IMR-90 (cell line): ENCODE data around the gene IGF2BP1. TPM values are rescaled to one million over a fixed set of nuclear protein-coding genes. Genes with fewer than 3 reads are reported as not detected.

Source experiments
- ATAC-seq: fragments of 200-7000 bp; cut with Tn5 transposase; 2 replicates; pipeline ENCODE4 v1.9.1; 2020; ENCODE audit warnings: low read depth, mild to moderate bottlenecking, moderate library complexity
- BruUV-seq: library from RNA; stranded (reverse); fragments of 400-500 nt; replicated peaks from 2 replicates; lab custom pipeline; 2021; lab: Mats Ljungman, UMichigan
- CTCF ChIA-PET: fragments of 300-600 bp; formaldehyde crosslinking; extraction: SDS; loops from one replicate; lab custom pipeline; 2021; ENCODE audit warnings: antibody characterized with exemption; lab: Yijun Ruan, JAX
- POLR2A ChIA-PET: fragments of 300-600 bp; sonication (Branson Sonifier 250); formaldehyde crosslinking; loops from one replicate; lab custom pipeline; 2022; ENCODE audit warnings: antibody characterized with exemption; ENCODE audit not compliant: unreplicated experiment; lab: Charles Lee
- DNase-seq: peaks from one replicate; pipeline ENCODE4 v3.0.0; 2013
- H2AFZ ChIP-seq: replicated peaks from 2 replicates; pipeline ENCODE3; 2013; ENCODE audit warnings: low read length, mild to moderate bottlenecking; ENCODE audit not compliant: poor library complexity
- H2AK5ac ChIP-seq: 2 replicates; pipeline ENCODE4 v1.6.1; 2013; ENCODE audit warnings: low read depth, low read length, inconsistent platforms
- H2AK9ac ChIP-seq: replicated peaks from 2 replicates; pipeline ENCODE3; 2013; ENCODE audit warnings: mild to moderate bottlenecking, low read depth, low read length, moderate library complexity; ENCODE audit not compliant: poor library complexity
- H2BK120ac ChIP-seq: 2 replicates; pipeline ENCODE4 v1.6.1; 2013; ENCODE audit warnings: low read depth, low read length, inconsistent platforms
- H2BK15ac ChIP-seq: 3 replicates; pipeline ENCODE4 v1.6.1; 2013; ENCODE audit warnings: low read depth, low read length, inconsistent platforms
- H2BK20ac ChIP-seq: 2 replicates; pipeline ENCODE4 v1.6.1; 2013; ENCODE audit warnings: low read depth, mild to moderate bottlenecking, inconsistent platforms, low read length, moderate library complexity
- H2BK5ac ChIP-seq: 2 replicates; pipeline ENCODE4 v1.6.1; 2013; ENCODE audit warnings: mild to moderate bottlenecking, low read depth, low read length, inconsistent platforms; ENCODE audit not compliant: poor library complexity, severe bottlenecking
- H3K14ac ChIP-seq: replicated peaks from 2 replicates; pipeline ENCODE4 v1.6.1; 2013; ENCODE audit warnings: low read depth, low read length, inconsistent platforms
- H3K18ac ChIP-seq: 2 replicates; pipeline ENCODE4 v1.6.1; 2013; ENCODE audit warnings: low read depth, low read length, control low read depth
- H3K23ac ChIP-seq: 2 replicates; pipeline ENCODE4 v1.6.1; 2013; ENCODE audit warnings: low read depth, low read length, inconsistent platforms
- H3K27ac ChIP-seq: 2 replicates; pipeline ENCODE4 v1.5.1; 2013; ENCODE audit warnings: mild to moderate bottlenecking, control low read depth, low read length; ENCODE audit not compliant: insufficient read depth
- H3K27me3 ChIP-seq: 2 replicates; pipeline ENCODE4 v1.6.1; 2013; ENCODE audit warnings: low read length; ENCODE audit not compliant: control insufficient read depth, insufficient read depth
- H3K36me3 ChIP-seq: 2 replicates; pipeline ENCODE4 v1.6.1; 2013; ENCODE audit warnings: low read length, mixed read lengths; ENCODE audit not compliant: control insufficient read depth, insufficient read depth
- H3K4ac ChIP-seq: 2 replicates; pipeline ENCODE4 v1.6.1; 2013; ENCODE audit warnings: low read depth, low read length, inconsistent platforms
- H3K4me1 ChIP-seq: 2 replicates; pipeline ENCODE4 v1.6.1; 2013; ENCODE audit warnings: low read length, mixed read lengths; ENCODE audit not compliant: control insufficient read depth, insufficient read depth
- H3K4me2 ChIP-seq: 2 replicates; pipeline ENCODE4 v1.6.1; 2013; ENCODE audit warnings: low read depth, mild to moderate bottlenecking, control low read depth, low read length, moderate library complexity
- H3K4me3 ChIP-seq: 2 replicates; pipeline ENCODE4 v1.5.1; 2013; ENCODE audit warnings: low read depth, mild to moderate bottlenecking, control low read depth, low read length, moderate library complexity; ENCODE audit not compliant: insufficient read depth
- H3K56ac ChIP-seq: 2 replicates; pipeline ENCODE4 v1.6.1; 2013; ENCODE audit warnings: low read length, inconsistent platforms; ENCODE audit not compliant: insufficient read depth; ENCODE audit errors: extremely low read depth
- H3K79me1 ChIP-seq, 2 experiments: 2 replicates each; pipeline ENCODE4 v1.6.1; 2013; ENCODE audit warnings: low read length in 2 of 2, inconsistent platforms in 1 of 2, low read depth in 1 of 2
- H3K9ac ChIP-seq: 2 replicates; pipeline ENCODE4 v1.6.1; 2013; ENCODE audit warnings: low read depth, low read length, control low read depth
- H3K9me1 ChIP-seq: 2 replicates; pipeline ENCODE4 v1.6.1; 2013; ENCODE audit warnings: low read length, inconsistent platforms; ENCODE audit not compliant: insufficient read depth
- H3K9me3 ChIP-seq: 2 replicates; pipeline ENCODE4 v1.6.1; 2013; ENCODE audit warnings: low read length; ENCODE audit not compliant: control insufficient read depth, insufficient read depth
- H4K20me1 ChIP-seq: 2 replicates; pipeline ENCODE4 v1.6.1; 2013; ENCODE audit warnings: low read length, inconsistent platforms; ENCODE audit not compliant: insufficient read depth
- H4K5ac ChIP-seq: 2 replicates; pipeline ENCODE4 v1.6.1; 2013; ENCODE audit warnings: mild to moderate bottlenecking, low read depth, low read length, control low read depth
- H4K8ac ChIP-seq, 2 experiments: 2 replicates each; pipeline ENCODE4 v1.6.1; 2013; ENCODE audit warnings: low read depth in 2 of 2, low read length in 2 of 2, control low read depth in 1 of 2, inconsistent platforms in 1 of 2
- H4K91ac ChIP-seq: 2 replicates; pipeline ENCODE4 v1.6.1; 2013; ENCODE audit warnings: low read depth, low read length, inconsistent platforms; ENCODE audit not compliant: insufficient read depth
- BHLHE40 ChIP-seq: fragments of 150-350 bp; IDR thresholded peaks from 2 replicates; pipeline ENCODE4 v1.6.1; 2016; ENCODE audit warnings: mild to moderate bottlenecking, low read depth, low read length
- FOS ChIP-seq: fragments of 150-350 bp; IDR thresholded peaks from 2 replicates; pipeline ENCODE4 v1.6.1; 2016; ENCODE audit warnings: low read depth, low read length
- MAFK ChIP-seq: IDR thresholded peaks from 2 replicates; pipeline ENCODE4 v1.6.1; 2012; ENCODE audit warnings: low read depth, low read length, improper control_type of control experiment
- NFE2L2 ChIP-seq: fragments of 150-350 bp; IDR thresholded peaks from 2 replicates; pipeline ENCODE4 v1.6.1; 2016; ENCODE audit warnings: low read depth, mild to moderate bottlenecking, low read length
- RAD21 ChIP-seq: IDR thresholded peaks from 2 replicates; pipeline ENCODE4 v1.6.1; 2012; ENCODE audit warnings: low read length, improper control_type of control experiment
- RFX5 ChIP-seq: IDR thresholded peaks from 2 replicates; pipeline ENCODE4 v1.8.0; 2012; ENCODE audit warnings: low read depth, mild to moderate bottlenecking, low read length, moderate library complexity
- SMC3 ChIP-seq: fragments of 150-350 bp; IDR thresholded peaks from 2 replicates; pipeline ENCODE4 v1.6.1; 2016; ENCODE audit warnings: low read depth, mild to moderate bottlenecking, antibody characterized with exemption, low read length, moderate library complexity
- WGBS, 2 experiments: methylation state at CpG; one replicate each; pipeline versions ENCODE4 v1.1.5 to v1.1.7; 2013; ENCODE audit warnings: missing lambda C conversion rate in 2 of 2; ENCODE audit not compliant: insufficient read length in 1 of 2; ENCODE audit errors: extremely low coverage in 2 of 2; 5-methylcytosine and 5-hydroxymethylcytosine counted together
- dilution Hi-C: fragments of 300-500 bp; cut with HindIII; formaldehyde crosslinking; loops from one replicate; pipeline ENCODE4 v1.14.3; 2018; ENCODE audit warnings: low sequenced_read_pairs; ENCODE audit not compliant: unreplicated experiment
- in situ Hi-C: fragments of 300-500 bp; cut with MboI; formaldehyde crosslinking; loops from 3 replicates; pipeline ENCODE4 v1.14.3; 2019; ENCODE audit warnings: low sequenced_read_pairs, inconsistent platforms, mixed read lengths
- intact Hi-C: fragments of 100-400 bp; cut with micrococcal nuclease; formaldehyde crosslinking; loops from 2 replicates; pipeline ENCODE4 v1.10.0; 2022
- polyA plus RNA-seq, 3 experiments: library from polyadenylated mRNA; depleted of rRNA; stranded (reverse); fragments of >200 nt; gene quantifications; 2 replicates each; pipeline ENCODE4 v1.2.3, GENCODE V29; 2012; ENCODE audit warnings: low replicate concordance in 1 of 3
- total RNA-seq: library from RNA; depleted of rRNA; stranded (reverse); fragments of >200 nt; gene quantifications from 2 replicates; pipeline ENCODE4 v1.2.3, GENCODE V29; 2012
- TF ChIP-seq, protein P1 (sequence below): fragments of 150-350 bp; IDR thresholded peaks from 2 replicates; pipeline ENCODE4 v1.6.1; 2017; ENCODE audit warnings: mild to moderate bottlenecking, antibody characterized with exemption, low read length, low read depth
- TF ChIP-seq, protein P2 (sequence below): fragments of 150-350 bp; IDR thresholded peaks from 2 replicates; pipeline ENCODE4 v1.6.1; 2016; ENCODE audit warnings: low read depth, mild to moderate bottlenecking, low read length, moderate library complexity, borderline replicate concordance

IGF2BP1 gene
- total and polyA plus RNA-seq, 2 of the 4 experiments (the other 2 are of a cell fraction) = 10.2 to 13.1 TPM

DNA sequence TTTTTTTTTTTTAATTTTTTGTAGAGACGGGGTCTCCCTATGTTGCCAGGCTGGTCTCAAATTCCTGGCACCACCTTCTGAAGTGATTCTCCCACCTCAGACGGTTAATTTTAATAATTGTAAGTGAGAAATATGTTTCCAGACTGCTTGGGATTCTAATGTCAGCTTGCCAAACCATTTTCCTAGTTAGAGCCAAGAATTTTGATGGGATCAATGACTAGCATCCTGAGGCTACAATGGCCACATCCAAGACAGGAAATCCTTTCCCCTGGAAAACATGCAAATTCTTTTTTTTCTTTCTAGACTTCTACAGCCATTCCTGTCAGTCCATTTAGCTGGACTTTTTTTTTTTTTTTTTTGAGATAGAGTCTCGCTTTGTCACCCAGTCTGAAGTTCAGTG lies 32.6 kb downstream of the IGF2BP1 start:
- Histone ChIP-seq H2AK9ac (no peak overlapping the region), H3K4me1 (no peaks in the 10 kb centered on the region), H4K91ac (no peak overlapping the region), H4K20me1 (peaks cover 12% of the 10 kb centered on the region), H3K9me3 (no peaks in the 10 kb centered on the region), H2BK20ac (no peak overlapping the region), H3K4ac (no peak overlapping the region), H3K4me2 (no peak overlapping the region), H3K79me1 (peaks cover 27 to 48% of the 10 kb centered on the region in 2 experiments), H3K9me1 (no peaks in the 10 kb centered on the region), H2AK5ac (no peak overlapping the region), H3K36me3 (peaks cover 25% of the 10 kb centered on the region), H3K23ac (no peak overlapping the region), H4K8ac (no peak overlapping the region), H4K5ac (no peak overlapping the region), H2AFZ (no peak overlapping the region), H3K18ac (no peak overlapping the region), H3K27me3 (no peaks in the 10 kb centered on the region), H3K9ac (no peak overlapping the region), H3K14ac (no peak overlapping the region), H3K4me3 (no peak overlapping the region), H2BK15ac (no peak overlapping the region), H3K56ac (no peak overlapping the region), H3K27ac (no peak overlapping the region), H2BK120ac (no peak overlapping the region), H2BK5ac (no peak overlapping the region)
- ChIA-PET POLR2A (interaction anchor here (0.6 to 0.7 kb wide), 2 partner anchors 32 to 132 kb away, joined by 4 to 6 read pairs; no protein-coding TSS in a partner anchor), CTCF (interaction anchor here (1.1 kb wide), 1 partner anchor 76 kb away, joined by 3 read pairs; no protein-coding TSS in a partner anchor)
- in situ Hi-C loops = loop anchor here (5.0 to 10.0 kb wide), 3 partner anchors 92 to 305 kb away; partner anchors contain the start of genes HOXB13, PRAC1 and PRAC2
- DNase-seq = no peak
- BruUV-seq = no TSS peak
- dilution Hi-C loops = loop anchor here (25.0 kb wide), 1 partner anchor 118 kb away; the partner anchor contains the start of gene UBE2Z
- no peak for ATAC-seq
- intact Hi-C loops = loop anchor here (5.0 to 10.0 kb wide), 2 partner anchors 218 to 305 kb away; partner anchors contain the start of genes HOXB13, PRAC1 and PRAC2
- no CpG with 5 or more reads among the region's 3 CpGs for WGBS, 2 experiments
- TF ChIP-seq MAFK (no peak), BHLHE40 (no peak), NFE2L2 (no peak), RAD21 (no peak), RFX5 (no peak), SMC3 (no peak), FOS (no peak)
- TF ChIP-seq, protein P1, sequence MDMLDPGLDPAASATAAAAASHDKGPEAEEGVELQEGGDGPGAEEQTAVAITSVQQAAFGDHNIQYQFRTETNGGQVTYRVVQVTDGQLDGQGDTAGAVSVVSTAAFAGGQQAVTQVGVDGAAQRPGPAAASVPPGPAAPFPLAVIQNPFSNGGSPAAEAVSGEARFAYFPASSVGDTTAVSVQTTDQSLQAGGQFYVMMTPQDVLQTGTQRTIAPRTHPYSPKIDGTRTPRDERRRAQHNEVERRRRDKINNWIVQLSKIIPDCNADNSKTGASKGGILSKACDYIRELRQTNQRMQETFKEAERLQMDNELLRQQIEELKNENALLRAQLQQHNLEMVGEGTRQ = no peak
- TF ChIP-seq, protein P2, sequence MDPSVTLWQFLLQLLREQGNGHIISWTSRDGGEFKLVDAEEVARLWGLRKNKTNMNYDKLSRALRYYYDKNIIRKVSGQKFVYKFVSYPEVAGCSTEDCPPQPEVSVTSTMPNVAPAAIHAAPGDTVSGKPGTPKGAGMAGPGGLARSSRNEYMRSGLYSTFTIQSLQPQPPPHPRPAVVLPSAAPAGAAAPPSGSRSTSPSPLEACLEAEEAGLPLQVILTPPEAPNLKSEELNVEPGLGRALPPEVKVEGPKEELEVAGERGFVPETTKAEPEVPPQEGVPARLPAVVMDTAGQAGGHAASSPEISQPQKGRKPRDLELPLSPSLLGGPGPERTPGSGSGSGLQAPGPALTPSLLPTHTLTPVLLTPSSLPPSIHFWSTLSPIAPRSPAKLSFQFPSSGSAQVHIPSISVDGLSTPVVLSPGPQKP = no peak
